Measurements from ENCODE around the gene ZNF141. TPM values are rescaled to one million over a fixed set of nuclear protein-coding genes. Genes with fewer than 3 reads are reported as not detected.

Gene ZNF141
- total RNA-seq, 1 donor from 2014 or later = 10.3 TPM

GRCh38 chr4:374298-375160 is 36.9 kb downstream of the ZNF141 start:
- H4K20me1 ChIP-seq (ENCODE audit: insufficient read depth, low read length) = no peaks in the 10 kb centered on the region
- TF ChIP-seq, protein P1, sequence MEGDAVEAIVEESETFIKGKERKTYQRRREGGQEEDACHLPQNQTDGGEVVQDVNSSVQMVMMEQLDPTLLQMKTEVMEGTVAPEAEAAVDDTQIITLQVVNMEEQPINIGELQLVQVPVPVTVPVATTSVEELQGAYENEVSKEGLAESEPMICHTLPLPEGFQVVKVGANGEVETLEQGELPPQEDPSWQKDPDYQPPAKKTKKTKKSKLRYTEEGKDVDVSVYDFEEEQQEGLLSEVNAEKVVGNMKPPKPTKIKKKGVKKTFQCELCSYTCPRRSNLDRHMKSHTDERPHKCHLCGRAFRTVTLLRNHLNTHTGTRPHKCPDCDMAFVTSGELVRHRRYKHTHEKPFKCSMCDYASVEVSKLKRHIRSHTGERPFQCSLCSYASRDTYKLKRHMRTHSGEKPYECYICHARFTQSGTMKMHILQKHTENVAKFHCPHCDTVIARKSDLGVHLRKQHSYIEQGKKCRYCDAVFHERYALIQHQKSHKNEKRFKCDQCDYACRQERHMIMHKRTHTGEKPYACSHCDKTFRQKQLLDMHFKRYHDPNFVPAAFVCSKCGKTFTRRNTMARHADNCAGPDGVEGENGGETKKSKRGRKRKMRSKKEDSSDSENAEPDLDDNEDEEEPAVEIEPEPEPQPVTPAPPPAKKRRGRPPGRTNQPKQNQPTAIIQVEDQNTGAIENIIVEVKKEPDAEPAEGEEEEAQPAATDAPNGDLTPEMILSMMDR (IDR thresholded peaks at IDR 0.05; ENCODE audit: insufficient read depth, low read depth, low read length) = no peak
- no peak for TF ChIP-seq EZH2 (IDR thresholded peaks at IDR 0.05; ENCODE audit: insufficient read depth, low read length)
- DNase-seq (ENCODE audit: low read depth) (no peak), FAIRE-seq (no peak)
- peaks cover 72% of the 10 kb centered on the region for H3K9me3 Mint-ChIP-seq (ENCODE audit: unreplicated experiment)
- no peak overlapping the region for H3K9ac ChIP-seq (ENCODE audit: low read length)
- H2AFZ ChIP-seq (ENCODE audit: low read depth, low read length) = no peak overlapping the region
- no peaks in the 10 kb centered on the region for H3K4me1 ChIP-seq (ENCODE audit: insufficient read depth, low read length)
- peaks cover 3% of the 10 kb centered on the region for H3K79me2 ChIP-seq (ENCODE audit: insufficient read depth, low read length)
- H3K9me3 ChIP-seq (ENCODE audit: insufficient read depth, low read depth, low read length) = peaks cover 44% of the 10 kb centered on the region
- no peak overlapping the region for H3K27ac ChIP-seq (ENCODE audit: low read depth, low read length)
- H3K4me1 Mint-ChIP-seq (ENCODE audit: low read depth, unreplicated experiment) = no peaks in the 10 kb centered on the region
- no peak overlapping the region for H3K4me3 ChIP-seq (ENCODE audit: insufficient read depth, low read depth, low read length)
- no peaks in the 10 kb centered on the region for H3K27me3 ChIP-seq (ENCODE audit: insufficient read depth, low read length)
- H3K27me3 Mint-ChIP-seq (ENCODE audit: low read depth, unreplicated experiment) = no peaks in the 10 kb centered on the region
- H3K36me3 ChIP-seq (ENCODE audit: insufficient read depth, low read length) = peaks cover 18% of the 10 kb centered on the region
- H3K4me2 ChIP-seq (ENCODE audit: low read length) = no peak overlapping the region
- H3K27ac Mint-ChIP-seq (ENCODE audit: unreplicated experiment) = no peak overlapping the region
- H3K36me3 Mint-ChIP-seq (ENCODE audit: low read depth, unreplicated experiment) = peaks cover 70% of the 10 kb centered on the region
- no peak overlapping the region for H3K4me3 Mint-ChIP-seq (ENCODE audit: unreplicated experiment)

- Histone ChIP-seq H2AFZ (ENCODE audit: low read depth, low read length) (no peak overlapping the region), H3K4me1 (ENCODE audit: insufficient read depth, low read length) (no peaks in the 10 kb centered on the region), H3K9ac (ENCODE audit: low read length) (no peak overlapping the region), H3K4me3 (ENCODE audit: insufficient read depth, low read depth, low read length) (no peak overlapping the region), H4K20me1 (ENCODE audit: insufficient read depth, low read length) (no peaks in the 10 kb centered on the region), H3K27ac (ENCODE audit: low read depth, low read length) (no peak overlapping the region), H3K27me3 (ENCODE audit: insufficient read depth, low read length) (no peaks in the 10 kb centered on the region), H3K36me3 (ENCODE audit: insufficient read depth, low read length) (no peaks in the 10 kb centered on the region), H3K4me2 (ENCODE audit: low read length) (no peak overlapping the region), H3K9me3 (ENCODE audit: insufficient read depth, low read depth, low read length) (peaks cover 38% of the 10 kb centered on the region), H3K79me2 (ENCODE audit: insufficient read depth, low read length) (no peaks in the 10 kb centered on the region)
- no peaks in the 10 kb centered on the region for H3K4me1 Mint-ChIP-seq (ENCODE audit: low read depth, unreplicated experiment)
- no peak for TF ChIP-seq EZH2 (IDR thresholded peaks at IDR 0.05; ENCODE audit: insufficient read depth, low read length)
- TF ChIP-seq, protein P1 (IDR thresholded peaks at IDR 0.05; ENCODE audit: insufficient read depth, low read depth, low read length) = no peak
- H3K4me3 Mint-ChIP-seq (ENCODE audit: unreplicated experiment) = no peak overlapping the region
- DNase-seq (ENCODE audit: low read depth) = no peak
- no peak overlapping the region for H3K27ac Mint-ChIP-seq (ENCODE audit: unreplicated experiment)
- no peak for FAIRE-seq
- peaks cover 26% of the 10 kb centered on the region for H3K36me3 Mint-ChIP-seq (ENCODE audit: low read depth, unreplicated experiment)
- no peaks in the 10 kb centered on the region for H3K27me3 Mint-ChIP-seq (ENCODE audit: low read depth, unreplicated experiment)
- H3K9me3 Mint-ChIP-seq (ENCODE audit: unreplicated experiment) = peaks cover 55% of the 10 kb centered on the region
Measured at GRCh38 chr4:384311-385010, 46.8 kb downstream of the ZNF141 start.

Measured in astrocyte (in vitro differentiated cells and primary cell).